HepG2 (cell line): ENCODE results near the gene LDAH. TPM values are rescaled to one million over a fixed set of nuclear protein-coding genes. Genes with fewer than 3 reads are reported as not detected.

Experiments
- FLYWCH1 ChIP-seq: sonication (generic); formaldehyde crosslinking; IDR thresholded peaks from 2 replicates; pipeline ENCODE4 v1.8.1; 2023; ENCODE audit warnings: mild to moderate bottlenecking, missing genetic modification reagents
- HNF4G ChIP-seq, 2 experiments: sonication (generic) in 1 of 2; formaldehyde crosslinking in 1 of 2; IDR thresholded peaks; 2 replicates each; pipeline versions ENCODE4 v1.4.0 to v1.6.1; 2011 to 2020; ENCODE audit warnings: borderline replicate concordance in 2 of 2, low read depth in 2 of 2, mild to moderate bottlenecking in 2 of 2, low read length in 1 of 2, missing genetic modification reagents in 1 of 2, moderate library complexity in 1 of 2
- SCMH1 ChIP-seq: sonication (generic); formaldehyde crosslinking; IDR thresholded peaks from 2 replicates; pipeline ENCODE4 v1.9.0; 2021; ENCODE audit warnings: missing genetic modification reagents, mild to moderate bottlenecking, borderline replicate concordance
- TAF1 ChIP-seq: sonication (generic); formaldehyde crosslinking; IDR thresholded peaks from 2 replicates; pipeline ENCODE4 v1.4.0; 2020; ENCODE audit warnings: missing genetic modification reagents
- ZNF549 ChIP-seq: sonication (generic); formaldehyde crosslinking; IDR thresholded peaks from 2 replicates; pipeline ENCODE4 v1.5.0; 2020; ENCODE audit warnings: missing genetic modification reagents
- polyA plus RNA-seq, 8 experiments: library from polyadenylated mRNA; depleted of rRNA in 3 of 8; stranded (reverse) in 7 of 8; unstranded in 1 of 8; fragments of >200 nt; fragmentation: Illumina TruSeq in 4 of 8; extraction: Trizol in 4 of 8; gene quantifications; 2 replicates each; pipeline versions ENCODE4 v1.2.1 to v1.2.3, GENCODE V29; 2011 to 2016; ENCODE audit warnings: low read depth in 4 of 8, missing spikeins in 1 of 8, mixed read lengths in 1 of 8; ENCODE audit not compliant: insufficient read depth in 1 of 8
- total RNA-seq, 5 experiments: library from RNA; depleted of rRNA; stranded (reverse); fragments of >200 nt; fragmentation: Illumina TruSeq; extraction: Trizol; gene quantifications; 2 replicates each; pipeline ENCODE4 v1.2.3, GENCODE V29; 2016; ENCODE audit warnings: low read depth in 1 of 5
- TF ChIP-seq, protein P1 (sequence below): sonication (generic); formaldehyde crosslinking; IDR thresholded peaks from 2 replicates; pipeline ENCODE4 v1.5.0; 2020; ENCODE audit warnings: mild to moderate bottlenecking, missing genetic modification reagents, moderate library complexity
- TF ChIP-seq, protein P2 (sequence below): sonication (generic); formaldehyde crosslinking; IDR thresholded peaks from 2 replicates; pipeline ENCODE4 v1.5.0; 2020; ENCODE audit warnings: missing genetic modification reagents
- TF ChIP-seq, protein P3 (sequence below): sonication (generic); formaldehyde crosslinking; IDR thresholded peaks from 2 replicates; pipeline ENCODE4 v1.5.1; 2020; ENCODE audit warnings: mild to moderate bottlenecking, missing genetic modification reagents, moderate library complexity
- TF ChIP-seq, protein P4 (sequence below): sonication (generic); formaldehyde crosslinking; IDR thresholded peaks from 2 replicates; pipeline ENCODE4 v1.9.0; 2021; ENCODE audit warnings: missing genetic modification reagents, borderline replicate concordance
- TF ChIP-seq, protein P5 (sequence below): sonication (generic); formaldehyde crosslinking; IDR thresholded peaks from 2 replicates; pipeline ENCODE4 v1.4.0; 2020; ENCODE audit warnings: missing genetic modification reagents
- TF ChIP-seq, protein P6 (sequence below), 2 experiments: sonication (generic) in 1 of 2; formaldehyde crosslinking in 1 of 2; IDR thresholded peaks; 2 replicates each; pipeline versions ENCODE4 v1.4.0 to v1.6.1; 2016 to 2020; ENCODE audit warnings: borderline replicate concordance in 1 of 2, low read depth in 1 of 2, mild to moderate bottlenecking in 1 of 2, missing genetic modification reagents in 1 of 2
- TF ChIP-seq, protein P7 (sequence below): IDR thresholded peaks from 2 replicates; pipeline ENCODE4 v1.6.1; 2018; ENCODE audit warnings: missing genetic modification reagents, mild to moderate bottlenecking, missing compliant biosample characterization

Gene LDAH
- total and polyA plus RNA-seq, 2 of the 13 experiments (the other 11 are each of a cell fraction or from before 2014, with no cell fraction given), result 28.8 to 46.2 TPM

DNA sequence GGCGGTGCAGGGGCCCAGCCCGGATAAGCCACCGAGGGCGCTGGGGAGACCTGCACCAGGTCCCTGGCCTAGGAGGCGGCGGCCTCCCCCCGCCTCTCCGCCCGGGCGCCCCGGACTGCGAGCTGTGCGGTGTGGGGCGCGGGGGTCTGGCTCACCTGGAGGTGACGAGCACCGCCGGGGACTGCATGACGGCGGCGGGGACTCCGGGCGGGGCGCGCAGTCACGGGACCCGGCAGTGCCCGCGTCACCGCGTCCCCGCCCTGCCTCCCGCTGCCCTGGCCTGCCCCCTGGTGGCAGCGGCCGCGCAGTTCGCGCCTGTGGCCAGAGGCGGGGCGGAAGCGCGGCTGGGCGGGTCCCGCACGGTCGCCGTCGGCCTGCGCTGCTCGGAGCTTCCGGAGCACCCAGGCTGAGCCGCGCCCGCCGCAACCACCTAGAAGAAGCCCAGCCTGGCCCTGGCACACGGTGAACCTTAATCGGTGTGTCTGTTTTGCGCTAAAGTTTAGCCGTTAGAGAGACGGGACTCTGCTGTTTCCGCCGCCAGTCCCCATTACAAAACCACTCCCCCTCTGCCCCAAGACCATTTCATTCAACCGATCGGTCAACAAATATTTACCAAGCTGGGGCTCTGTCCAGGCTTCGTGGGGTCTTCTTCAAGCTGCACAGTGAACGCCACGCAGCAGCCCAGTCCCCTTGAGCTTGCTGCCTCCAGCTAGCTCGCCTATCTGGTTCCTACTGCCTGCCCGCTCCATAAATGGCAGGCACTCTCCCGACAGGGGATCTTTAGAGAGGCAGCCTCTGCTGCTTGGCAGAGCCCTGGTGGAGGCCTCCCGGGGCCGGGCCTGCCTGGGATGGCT, 171.8 kb downstream of the LDAH start, which contains the start of gene HS1BP3 (continued):
- TF ChIP-seq, protein P1, sequence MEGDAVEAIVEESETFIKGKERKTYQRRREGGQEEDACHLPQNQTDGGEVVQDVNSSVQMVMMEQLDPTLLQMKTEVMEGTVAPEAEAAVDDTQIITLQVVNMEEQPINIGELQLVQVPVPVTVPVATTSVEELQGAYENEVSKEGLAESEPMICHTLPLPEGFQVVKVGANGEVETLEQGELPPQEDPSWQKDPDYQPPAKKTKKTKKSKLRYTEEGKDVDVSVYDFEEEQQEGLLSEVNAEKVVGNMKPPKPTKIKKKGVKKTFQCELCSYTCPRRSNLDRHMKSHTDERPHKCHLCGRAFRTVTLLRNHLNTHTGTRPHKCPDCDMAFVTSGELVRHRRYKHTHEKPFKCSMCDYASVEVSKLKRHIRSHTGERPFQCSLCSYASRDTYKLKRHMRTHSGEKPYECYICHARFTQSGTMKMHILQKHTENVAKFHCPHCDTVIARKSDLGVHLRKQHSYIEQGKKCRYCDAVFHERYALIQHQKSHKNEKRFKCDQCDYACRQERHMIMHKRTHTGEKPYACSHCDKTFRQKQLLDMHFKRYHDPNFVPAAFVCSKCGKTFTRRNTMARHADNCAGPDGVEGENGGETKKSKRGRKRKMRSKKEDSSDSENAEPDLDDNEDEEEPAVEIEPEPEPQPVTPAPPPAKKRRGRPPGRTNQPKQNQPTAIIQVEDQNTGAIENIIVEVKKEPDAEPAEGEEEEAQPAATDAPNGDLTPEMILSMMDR (CRISPR knock-in tag), result peak; percentile 89
- TF ChIP-seq, protein P2, sequence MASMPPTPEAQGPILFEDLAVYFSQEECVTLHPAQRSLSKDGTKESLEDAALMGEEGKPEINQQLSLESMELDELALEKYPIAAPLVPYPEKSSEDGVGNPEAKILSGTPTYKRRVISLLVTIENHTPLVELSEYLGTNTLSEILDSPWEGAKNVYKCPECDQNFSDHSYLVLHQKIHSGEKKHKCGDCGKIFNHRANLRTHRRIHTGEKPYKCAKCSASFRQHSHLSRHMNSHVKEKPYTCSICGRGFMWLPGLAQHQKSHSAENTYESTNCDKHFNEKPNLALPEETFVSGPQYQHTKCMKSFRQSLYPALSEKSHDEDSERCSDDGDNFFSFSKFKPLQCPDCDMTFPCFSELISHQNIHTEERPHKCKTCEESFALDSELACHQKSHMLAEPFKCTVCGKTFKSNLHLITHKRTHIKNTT, result no peak
- TF ChIP-seq, protein P3, sequence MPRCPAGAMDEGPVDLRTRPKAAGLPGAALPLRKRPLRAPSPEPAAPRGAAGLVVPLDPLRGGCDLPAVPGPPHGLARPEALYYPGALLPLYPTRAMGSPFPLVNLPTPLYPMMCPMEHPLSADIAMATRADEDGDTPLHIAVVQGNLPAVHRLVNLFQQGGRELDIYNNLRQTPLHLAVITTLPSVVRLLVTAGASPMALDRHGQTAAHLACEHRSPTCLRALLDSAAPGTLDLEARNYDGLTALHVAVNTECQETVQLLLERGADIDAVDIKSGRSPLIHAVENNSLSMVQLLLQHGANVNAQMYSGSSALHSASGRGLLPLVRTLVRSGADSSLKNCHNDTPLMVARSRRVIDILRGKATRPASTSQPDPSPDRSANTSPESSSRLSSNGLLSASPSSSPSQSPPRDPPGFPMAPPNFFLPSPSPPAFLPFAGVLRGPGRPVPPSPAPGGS (CRISPR knock-in tag), result peak; percentile 96
- TF ChIP-seq, protein P4, sequence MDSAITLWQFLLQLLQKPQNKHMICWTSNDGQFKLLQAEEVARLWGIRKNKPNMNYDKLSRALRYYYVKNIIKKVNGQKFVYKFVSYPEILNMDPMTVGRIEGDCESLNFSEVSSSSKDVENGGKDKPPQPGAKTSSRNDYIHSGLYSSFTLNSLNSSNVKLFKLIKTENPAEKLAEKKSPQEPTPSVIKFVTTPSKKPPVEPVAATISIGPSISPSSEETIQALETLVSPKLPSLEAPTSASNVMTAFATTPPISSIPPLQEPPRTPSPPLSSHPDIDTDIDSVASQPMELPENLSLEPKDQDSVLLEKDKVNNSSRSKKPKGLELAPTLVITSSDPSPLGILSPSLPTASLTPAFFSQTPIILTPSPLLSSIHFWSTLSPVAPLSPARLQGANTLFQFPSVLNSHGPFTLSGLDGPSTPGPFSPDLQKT (CRISPR knock-in tag), result peak; percentile 92; the same call in 1 of the 2 replicates
- TF ChIP-seq ZNF549 (CRISPR knock-in tag), result peak; percentile 84
- TF ChIP-seq, protein P5, sequence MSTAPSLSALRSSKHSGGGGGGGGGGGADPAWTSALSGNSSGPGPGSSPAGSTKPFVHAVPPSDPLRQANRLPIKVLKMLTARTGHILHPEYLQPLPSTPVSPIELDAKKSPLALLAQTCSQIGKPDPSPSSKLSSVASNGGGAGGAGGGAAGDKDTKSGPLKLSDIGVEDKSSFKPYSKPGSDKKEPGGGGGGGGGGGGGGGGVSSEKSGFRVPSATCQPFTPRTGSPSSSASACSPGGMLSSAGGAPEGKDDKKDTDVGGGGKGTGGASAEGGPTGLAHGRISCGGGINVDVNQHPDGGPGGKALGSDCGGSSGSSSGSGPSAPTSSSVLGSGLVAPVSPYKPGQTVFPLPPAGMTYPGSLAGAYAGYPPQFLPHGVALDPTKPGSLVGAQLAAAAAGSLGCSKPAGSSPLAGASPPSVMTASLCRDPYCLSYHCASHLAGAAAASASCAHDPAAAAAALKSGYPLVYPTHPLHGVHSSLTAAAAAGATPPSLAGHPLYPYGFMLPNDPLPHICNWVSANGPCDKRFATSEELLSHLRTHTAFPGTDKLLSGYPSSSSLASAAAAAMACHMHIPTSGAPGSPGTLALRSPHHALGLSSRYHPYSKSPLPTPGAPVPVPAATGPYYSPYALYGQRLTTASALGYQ (CRISPR knock-in tag), result peak; percentile 74; the same call in 1 of the 2 replicates
- TF ChIP-seq, protein P6, sequence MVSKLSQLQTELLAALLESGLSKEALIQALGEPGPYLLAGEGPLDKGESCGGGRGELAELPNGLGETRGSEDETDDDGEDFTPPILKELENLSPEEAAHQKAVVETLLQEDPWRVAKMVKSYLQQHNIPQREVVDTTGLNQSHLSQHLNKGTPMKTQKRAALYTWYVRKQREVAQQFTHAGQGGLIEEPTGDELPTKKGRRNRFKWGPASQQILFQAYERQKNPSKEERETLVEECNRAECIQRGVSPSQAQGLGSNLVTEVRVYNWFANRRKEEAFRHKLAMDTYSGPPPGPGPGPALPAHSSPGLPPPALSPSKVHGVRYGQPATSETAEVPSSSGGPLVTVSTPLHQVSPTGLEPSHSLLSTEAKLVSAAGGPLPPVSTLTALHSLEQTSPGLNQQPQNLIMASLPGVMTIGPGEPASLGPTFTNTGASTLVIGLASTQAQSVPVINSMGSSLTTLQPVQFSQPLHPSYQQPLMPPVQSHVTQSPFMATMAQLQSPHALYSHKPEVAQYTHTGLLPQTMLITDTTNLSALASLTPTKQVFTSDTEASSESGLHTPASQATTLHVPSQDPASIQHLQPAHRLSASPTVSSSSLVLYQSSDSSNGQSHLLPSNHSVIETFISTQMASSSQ (IDR thresholded peaks at IDR 0.05; ENCODE audit: low read depth), result 0 out of 2 replicates have a peak, but pooled peaks have one; percentile 15
- TF ChIP-seq, protein P6 (CRISPR knock-in tag; IDR thresholded peaks at IDR 0.05; ENCODE audit: borderline replicate concordance), result peak; percentile 23; the same call in 1 of the 2 replicates
- TF ChIP-seq HNF4G (IDR thresholded peaks at IDR 0.05; ENCODE audit: borderline replicate concordance, low read depth, low read length), result no peak
- 0 out of 2 replicates have a peak, but pooled peaks have one; percentile 19 for TF ChIP-seq HNF4G (CRISPR knock-in tag; IDR thresholded peaks at IDR 0.05; ENCODE audit: borderline replicate concordance, low read depth)
- TF ChIP-seq, protein P7, sequence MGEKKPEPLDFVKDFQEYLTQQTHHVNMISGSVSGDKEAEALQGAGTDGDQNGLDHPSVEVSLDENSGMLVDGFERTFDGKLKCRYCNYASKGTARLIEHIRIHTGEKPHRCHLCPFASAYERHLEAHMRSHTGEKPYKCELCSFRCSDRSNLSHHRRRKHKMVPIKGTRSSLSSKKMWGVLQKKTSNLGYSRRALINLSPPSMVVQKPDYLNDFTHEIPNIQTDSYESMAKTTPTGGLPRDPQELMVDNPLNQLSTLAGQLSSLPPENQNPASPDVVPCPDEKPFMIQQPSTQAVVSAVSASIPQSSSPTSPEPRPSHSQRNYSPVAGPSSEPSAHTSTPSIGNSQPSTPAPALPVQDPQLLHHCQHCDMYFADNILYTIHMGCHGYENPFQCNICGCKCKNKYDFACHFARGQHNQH (CRISPR knock-in tag), result peak; percentile 66
- peak; percentile 88 for TF ChIP-seq TAF1 (CRISPR knock-in tag)
- 0 out of 2 replicates have a peak, but pooled peaks have one; percentile 59 for TF ChIP-seq FLYWCH1 (CRISPR knock-in tag)
- no peak for TF ChIP-seq SCMH1 (CRISPR knock-in tag)
